Right ventricle myocardium inferior (tissue), 1 donor: ENCODE results near the gene CD36. TPM values are rescaled to one million over a fixed set of nuclear protein-coding genes. Genes with fewer than 3 reads are reported as not detected.
"Not testable (repeated sequence)": the region's sequence is repeated elsewhere in the genome, so short reads cannot be mapped to it uniquely, and the experiment has no call there.

ENCODE experiments used
- ATAC-seq: fragments of 200-7000 bp; cut with Tn5 transposase; one replicate; pipeline ENCODE4 v1.9.1; 2020; ENCODE audit warnings: mild to moderate bottlenecking, moderate library complexity
- DNase-seq: peaks from one replicate; pipeline ENCODE4 v3.0.0; 2021; ENCODE audit errors: missing footprints
- intact Hi-C: fragments of 100-400 bp; cut with DNase I; formaldehyde crosslinking; loops from one replicate; pipeline ENCODE4 v1.11.0; 2022
- total RNA-seq: library from RNA; stranded (reverse); fragmentation: NEBNext Ultra II Directional; extraction: Animal tissue kit (Norgen Biotek cat#: 25700); gene quantifications from one replicate; pipeline ENCODE4 v1.2.1, GENCODE V29; 2021
- donor health status: DM: no; HTN: yes; CAD: no; lungs with severe emphysema.

The CD36 gene
- total RNA-seq, 1 donor from 2014 or later: 1,230 TPM

DNA sequence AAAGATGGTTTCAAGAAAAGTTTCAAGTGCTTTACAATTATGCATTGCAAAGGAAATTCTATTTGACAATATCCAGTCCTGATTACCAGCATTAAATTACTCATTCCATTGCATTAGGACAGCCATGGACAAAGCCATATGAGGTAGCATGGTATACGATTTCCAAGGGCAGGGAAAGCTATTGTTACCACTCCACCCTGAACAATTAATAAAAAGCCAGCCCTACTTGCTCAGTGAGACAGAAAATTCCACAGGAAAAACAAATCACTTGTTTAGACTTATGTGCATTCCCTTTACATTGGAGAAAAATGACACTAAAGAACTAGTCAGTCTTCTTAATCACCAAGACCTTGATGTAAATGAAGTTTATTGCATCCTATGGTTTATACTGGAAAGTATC lies 5.6 kb downstream of the CD36 start:
- DNase-seq (no peak), ATAC-seq (no peak)
- intact Hi-C loops: no loop called here

DNA sequence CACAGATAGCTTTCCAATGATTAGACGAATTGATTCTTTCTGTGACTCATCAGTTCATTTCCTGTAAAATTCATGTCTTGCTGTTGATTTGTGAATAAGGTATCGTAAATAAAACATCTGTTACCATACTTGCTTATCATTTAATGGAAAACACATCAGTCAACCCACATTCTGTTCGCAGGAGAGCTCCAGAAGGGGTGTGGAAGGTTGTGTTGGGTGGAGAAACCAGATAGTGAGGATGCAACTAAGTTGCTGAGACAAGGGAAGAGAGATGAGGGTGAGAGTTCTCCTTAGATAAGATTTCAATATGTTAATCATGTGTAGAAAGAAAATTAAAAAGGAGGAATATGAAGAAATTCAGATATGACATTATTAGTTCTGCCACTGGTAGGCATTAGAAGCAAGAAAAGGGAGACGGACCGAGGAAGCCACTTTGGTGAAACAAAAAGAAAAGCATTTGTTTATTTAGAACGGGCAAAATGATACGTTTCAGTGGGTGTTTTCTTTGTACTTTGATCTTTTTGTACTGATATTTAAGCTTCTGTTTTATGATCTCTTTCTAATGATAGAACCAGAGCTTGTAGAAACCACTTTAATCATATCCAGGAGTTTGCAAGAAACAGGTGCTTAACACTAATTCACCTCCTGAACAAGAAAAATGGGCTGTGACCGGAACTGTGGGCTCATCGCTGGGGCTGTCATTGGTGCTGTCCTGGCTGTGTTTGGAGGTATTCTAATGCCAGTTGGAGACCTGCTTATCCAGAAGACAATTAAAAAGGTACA lies 7.8 kb downstream of the CD36 start:
- DNase-seq: no peak
- intact Hi-C loops: no loop called here
- no peak for ATAC-seq

DNA sequence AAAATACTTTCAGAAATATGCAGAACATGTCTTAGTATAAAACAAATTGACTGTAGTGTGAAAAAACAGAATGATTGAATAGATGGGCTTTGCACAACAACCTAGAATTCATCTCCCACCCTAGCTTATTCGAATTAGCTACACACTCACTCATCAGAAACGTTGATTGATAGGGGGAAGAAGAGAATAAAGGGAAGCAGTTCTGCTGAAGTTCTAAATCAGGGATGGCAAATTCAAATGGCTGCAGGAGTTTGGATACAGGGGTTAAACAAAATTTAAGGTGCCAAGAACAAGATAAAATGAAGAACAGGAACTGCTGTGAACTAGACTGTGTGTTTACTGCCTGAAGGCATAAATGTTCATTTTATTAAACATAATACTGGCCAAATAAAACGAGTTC lies 9.0 kb downstream of the CD36 start:
- intact Hi-C loops: no loop called here
- ATAC-seq: no peak

DNA sequence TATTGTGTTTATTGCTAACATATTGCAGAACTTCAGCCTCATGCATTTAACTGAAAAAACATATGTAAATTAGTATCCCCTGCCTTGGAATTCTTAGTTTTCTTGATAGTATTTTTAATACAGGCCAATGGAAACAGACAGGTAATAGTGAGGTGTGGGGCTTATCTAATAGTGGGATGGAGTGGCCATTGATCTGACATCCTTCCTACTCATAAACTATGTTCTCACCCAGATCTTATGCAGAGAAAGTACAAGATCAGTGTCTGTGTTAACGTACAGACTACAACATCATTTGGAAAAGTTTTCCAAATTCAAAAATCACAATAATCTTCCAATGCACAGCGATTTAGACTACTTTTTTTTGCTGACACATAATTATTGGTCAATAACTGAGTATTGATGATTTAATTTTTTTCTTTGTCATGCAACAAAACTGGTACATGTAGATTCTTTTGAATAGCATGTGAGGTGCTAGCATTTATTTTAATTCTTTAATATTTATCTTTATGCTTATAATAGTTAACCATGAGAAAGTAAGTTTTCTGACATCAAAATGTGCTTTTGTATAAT lies 9.7 kb downstream of the CD36 start:
- DNase-seq (no peak), ATAC-seq (no peak)
- intact Hi-C loops: no loop called here

More for the DNA sequence above, 9.0 kb downstream of the CD36 start:
- DNase-seq: no peak

DNA sequence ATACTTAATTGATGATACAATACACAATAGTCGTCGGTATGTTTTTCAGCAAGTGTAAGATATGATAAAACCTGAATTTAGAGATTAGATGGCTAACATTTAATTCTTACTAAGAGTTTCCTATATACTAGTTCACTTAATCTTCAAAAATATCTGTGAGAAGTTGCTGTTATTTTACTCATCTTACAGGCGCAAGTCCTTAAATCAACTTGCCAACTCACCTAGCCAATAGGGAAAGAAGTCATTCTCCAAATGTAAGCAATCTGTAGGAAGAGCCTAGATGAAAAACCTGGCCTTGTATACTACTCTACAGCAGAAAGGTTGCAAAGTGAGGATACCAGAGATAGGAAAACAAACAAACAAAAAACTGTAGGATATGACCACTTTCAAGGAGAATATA lies 10.6 kb downstream of the CD36 start:
- ATAC-seq (no peak), DNase-seq (no peak)
- intact Hi-C loops: no loop called here

DNA sequence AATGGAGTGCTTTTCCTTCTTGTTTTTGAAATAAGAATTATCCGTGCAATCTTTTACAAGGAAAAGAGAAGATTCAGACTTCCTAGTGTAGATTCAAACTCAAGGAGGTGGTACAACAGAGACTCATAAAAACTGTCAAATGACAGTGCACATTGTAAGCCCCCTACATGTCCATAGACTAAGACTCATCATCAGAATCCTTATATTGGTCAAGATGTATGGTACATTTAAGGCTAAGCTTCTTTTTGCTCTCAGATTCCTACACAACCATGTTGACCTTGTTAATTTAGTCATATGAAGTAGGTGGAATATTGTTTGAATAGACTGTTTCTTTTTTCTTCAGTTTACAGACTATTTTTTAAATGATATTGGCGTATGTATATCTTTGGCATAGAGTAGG lies 11.6 kb downstream of the CD36 start:
- ATAC-seq (no peak), DNase-seq (no peak)
- intact Hi-C loops: no loop called here

DNA sequence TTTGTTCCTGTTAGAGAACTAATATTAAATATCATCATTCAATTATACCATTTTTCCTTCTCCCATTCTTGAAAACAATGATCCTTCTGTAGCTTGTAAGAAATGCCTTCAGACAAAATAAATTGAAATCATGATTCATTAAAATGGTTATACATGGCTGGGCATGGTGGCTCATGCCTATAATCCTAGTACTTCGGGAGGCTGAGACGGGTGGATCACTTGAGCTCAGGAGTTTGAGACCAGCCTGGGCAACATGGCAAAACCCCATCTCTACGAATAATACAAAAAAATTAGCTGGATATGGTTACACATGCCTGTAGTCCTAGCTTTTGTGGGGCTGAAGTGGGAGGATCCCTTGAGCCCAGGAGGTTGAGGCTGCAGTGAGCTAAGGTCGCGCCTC lies 13.0 kb downstream of the CD36 start:
- intact Hi-C loops: no loop called here
- no peak for DNase-seq
- ATAC-seq: no peak

DNA sequence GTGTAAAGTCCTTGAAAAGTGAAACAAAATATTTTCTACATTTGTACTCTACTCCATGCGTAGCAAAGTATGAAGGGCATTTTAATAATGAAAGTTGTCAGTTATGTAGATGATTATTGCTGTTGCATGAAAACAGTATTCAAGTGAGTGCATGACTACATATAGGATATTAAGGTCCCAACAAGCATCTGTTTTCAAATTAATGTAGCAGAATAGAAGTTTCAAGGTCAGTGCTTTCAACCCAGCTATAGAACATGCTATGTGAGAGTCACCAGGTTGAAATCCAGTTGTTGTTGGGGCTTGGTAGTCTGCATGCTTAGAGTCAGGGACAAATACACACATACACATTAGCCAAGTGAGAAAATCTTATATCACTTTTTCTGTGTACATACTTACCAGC lies 14.8 kb downstream of the CD36 start:
- intact Hi-C loops: no loop called here
- ATAC-seq (no peak), DNase-seq (no peak)

DNA sequence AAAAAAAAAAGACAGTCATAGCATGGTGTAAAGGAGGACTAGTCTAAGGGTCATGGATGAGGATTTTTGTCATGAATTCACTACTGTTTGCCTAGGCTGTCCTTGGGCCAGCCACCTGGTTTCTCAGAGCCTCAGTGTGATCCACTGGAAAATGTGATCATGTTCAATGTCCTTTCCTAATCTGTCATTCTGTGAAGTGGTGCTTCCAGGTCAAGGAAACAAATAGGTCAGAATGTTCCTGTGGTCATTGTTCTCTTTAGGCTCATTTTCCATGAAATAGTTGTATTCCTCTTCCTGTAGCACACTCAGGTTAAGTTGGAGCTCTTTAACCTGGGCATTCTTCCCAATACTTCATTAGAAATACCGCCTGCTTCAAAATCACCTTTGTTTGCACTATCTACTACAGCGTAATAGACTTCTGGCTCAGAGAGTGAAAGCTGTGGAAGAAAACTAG lies 16.5 kb downstream of the CD36 start:
- ATAC-seq (peak; percentile 42), DNase-seq (no peak)
- intact Hi-C loops: loop anchor here (5.0 kb wide), 3 partner anchors 53 to 228 kb away; no protein-coding TSS in a partner anchor

DNA sequence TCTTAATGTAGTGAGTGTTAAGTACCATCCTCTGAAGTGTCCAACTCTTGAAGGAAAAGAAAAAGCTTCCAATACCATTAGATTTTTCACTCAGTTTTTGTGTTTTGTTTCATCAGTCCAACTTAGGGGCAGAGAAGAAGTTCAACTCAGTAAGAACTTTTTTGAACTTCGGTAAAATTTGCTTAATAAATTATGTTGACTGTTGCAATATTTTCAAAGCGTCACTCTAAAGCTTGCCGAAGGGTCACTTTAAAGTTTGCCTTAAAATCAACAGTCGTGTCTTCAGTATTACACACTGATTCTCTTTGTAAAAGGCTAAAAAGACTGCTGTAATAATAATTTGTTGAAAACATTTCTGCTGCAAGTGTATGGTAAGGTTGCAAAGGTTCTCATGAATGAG lies 17.6 kb downstream of the CD36 start:
- ATAC-seq (no peak), DNase-seq (no peak)
- intact Hi-C loops: loop anchor here (5.0 kb wide), 3 partner anchors 54 to 229 kb away; no protein-coding TSS in a partner anchor

DNA sequence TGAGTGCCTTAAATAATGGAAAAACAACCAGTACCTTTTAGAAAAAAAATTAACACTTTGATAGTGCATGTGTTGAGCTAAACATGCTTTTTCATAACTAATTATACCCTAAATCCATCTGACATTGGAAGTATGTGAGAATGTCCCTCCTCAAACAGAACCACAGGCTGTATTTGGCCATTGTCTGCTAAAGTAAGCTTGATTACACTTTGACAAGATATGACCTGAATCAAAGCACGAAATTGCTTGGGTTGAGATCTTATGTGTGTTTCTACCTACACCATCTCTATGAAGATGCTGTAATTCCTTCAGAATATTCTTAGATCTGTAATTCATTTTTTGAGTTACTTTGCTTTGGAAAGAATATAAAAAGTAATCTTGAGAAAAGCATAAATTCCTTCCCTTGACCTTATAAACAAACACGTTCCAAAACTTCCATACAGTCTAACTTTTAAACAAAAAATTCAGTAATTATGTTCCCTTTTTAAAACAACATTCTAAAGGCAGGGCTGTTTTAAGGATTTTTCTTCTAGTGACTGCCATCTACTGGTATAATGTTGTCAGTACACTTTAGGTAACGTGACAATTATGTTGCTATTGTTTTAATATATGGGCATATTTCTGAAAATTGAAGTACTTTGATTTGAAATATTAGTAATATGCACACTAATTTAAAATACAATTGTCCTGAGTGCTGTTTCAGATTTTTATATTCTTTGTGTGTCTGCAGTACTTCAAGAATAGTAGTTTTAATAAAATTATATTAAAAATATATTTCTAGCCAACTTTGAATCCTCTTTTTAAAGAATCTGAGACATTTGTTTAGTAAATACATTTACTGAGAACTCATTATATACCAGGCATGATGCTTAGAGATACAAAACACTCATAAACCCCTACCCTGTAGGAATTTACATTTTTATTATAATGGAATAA lies 20.9 kb downstream of the CD36 start:
- ATAC-seq (no peak), DNase-seq (no peak)
- intact Hi-C loops: loop anchor here (5.0 kb wide), 4 partner anchors 57 to 597 kb away; no protein-coding TSS in a partner anchor

DNA sequence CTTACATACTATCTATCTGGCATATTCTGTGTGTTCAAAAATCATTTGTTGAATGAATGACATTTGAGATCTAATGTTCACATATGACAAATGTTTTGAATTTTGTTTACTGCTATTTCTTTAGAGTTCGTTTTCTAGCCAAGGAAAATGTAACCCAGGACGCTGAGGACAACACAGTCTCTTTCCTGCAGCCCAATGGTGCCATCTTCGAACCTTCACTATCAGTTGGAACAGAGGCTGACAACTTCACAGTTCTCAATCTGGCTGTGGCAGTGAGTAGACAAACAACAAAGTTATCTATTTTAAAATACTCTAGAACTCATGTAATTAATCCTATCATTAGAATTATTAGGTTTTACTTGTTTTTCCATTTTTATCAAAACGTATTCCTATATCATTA lies 22.5 kb downstream of the CD36 start:
- intact Hi-C loops: loop anchor here (5.0 kb wide), 1 partner anchor 599 kb away; no protein-coding TSS in a partner anchor
- no peak for ATAC-seq
- DNase-seq: no peak

DNA sequence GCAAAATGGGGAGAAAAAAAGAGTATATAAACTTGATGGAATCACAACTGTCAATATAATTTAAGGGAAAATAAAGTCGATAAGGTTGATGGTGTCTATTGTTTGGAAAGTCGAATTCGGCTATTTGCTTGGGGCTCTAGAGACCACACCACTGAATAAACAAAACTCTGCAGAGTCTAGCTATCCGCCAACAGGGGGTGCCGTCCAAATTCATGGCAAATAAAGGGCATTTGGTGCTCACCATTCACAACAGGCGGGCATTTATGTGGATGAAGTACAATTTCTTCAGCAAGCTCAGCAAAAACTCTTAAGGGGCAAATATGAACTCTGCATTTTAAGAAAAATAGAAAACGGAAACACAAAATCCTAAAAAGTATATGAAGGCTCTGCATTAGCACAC lies 23.3 kb downstream of the CD36 start:
- no peak for DNase-seq
- ATAC-seq: no peak
- intact Hi-C loops: loop anchor here (5.0 kb wide), 1 partner anchor 599 kb away; no protein-coding TSS in a partner anchor

DNA sequence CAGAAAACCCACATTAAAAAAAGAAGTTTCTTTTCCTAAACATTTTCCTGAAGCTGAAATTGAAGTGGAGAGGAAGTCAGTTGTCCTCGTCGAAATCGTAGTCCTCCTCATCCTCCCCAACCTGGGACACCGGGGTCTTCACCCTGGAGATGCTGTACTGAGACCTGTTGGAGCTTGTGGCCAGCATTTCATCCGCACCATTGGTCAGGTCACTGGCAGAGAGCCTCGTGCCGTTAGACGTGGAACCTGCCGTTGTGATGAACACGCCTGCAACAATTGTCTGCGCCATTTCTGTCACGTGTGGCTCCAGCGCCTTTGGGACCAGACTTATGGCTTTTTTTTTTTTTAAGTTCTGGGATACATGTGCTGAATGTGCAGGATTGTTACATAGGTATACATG lies 23.8 kb downstream of the CD36 start:
- DNase-seq: no peak
- intact Hi-C loops: loop anchor here (5.0 kb wide), 1 partner anchor 600 kb away; no protein-coding TSS in a partner anchor

DNA sequence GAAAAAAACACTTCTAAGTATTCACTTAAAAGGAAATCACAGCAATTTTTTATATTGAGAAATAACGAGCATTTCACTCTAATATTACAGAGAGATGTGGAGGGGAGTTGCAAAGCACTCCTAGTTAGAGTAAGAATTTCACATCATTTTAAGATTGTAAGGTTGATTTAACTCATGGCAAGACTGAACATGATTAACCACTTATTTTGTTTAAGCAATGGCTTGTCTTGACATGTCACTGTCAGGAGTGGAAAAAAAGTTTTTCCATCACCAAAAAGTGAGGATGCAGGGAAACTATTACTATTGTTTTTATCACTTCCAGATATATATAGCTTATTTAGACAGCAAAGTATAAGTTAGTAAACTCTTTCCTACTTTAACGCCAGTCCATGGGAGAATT lies 27.1 kb downstream of the CD36 start:
- intact Hi-C loops: no loop called here
- ATAC-seq: no peak

More for the DNA sequence above, 23.8 kb downstream of the CD36 start:
- peak; percentile 30 for ATAC-seq

DNA sequence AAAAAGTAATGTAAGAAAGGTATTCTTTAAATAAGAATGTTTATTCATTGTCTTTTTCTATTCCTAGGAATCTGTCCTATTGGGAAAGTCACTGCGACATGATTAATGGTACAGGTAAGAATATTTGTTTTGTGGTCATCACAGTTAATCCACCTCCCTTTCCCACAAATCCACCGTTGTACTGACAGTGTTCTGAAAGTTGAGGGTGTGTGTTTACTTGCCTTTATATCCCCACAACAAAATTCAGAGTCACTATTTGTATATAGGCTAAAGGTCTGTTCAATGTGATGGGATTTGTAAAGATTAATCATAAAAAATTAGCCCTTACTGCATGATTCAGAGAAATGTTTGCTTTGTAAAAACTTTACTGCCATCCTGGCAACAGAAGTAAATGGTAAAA lies 27.9 kb downstream of the CD36 start:
- ATAC-seq: no peak
- intact Hi-C loops: no loop called here
- DNase-seq: no peak

More for the DNA sequence above, 27.1 kb downstream of the CD36 start:
- DNase-seq: no peak

DNA sequence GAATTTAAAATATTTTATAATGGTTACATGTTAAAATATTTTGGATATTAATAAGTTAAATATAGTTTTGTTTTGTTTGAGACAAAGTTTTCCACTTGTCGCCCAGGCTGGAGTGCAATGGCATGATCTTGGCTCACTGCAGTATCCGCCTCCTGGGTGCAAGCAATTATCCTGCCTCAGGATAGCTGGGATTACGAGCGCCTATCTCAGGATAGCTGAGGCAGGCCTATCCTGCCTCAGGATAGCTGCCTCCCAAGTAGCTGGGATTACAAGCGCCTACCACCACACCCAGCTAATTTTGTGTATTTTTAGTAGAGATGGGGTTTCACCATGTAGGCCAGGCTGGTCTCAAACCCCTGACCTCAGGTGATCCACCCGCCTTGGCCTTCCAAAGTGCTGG lies 30.9 kb downstream of the CD36 start:
- ATAC-seq, intact Hi-C loops, DNase-seq: not testable (repeated sequence)

DNA sequence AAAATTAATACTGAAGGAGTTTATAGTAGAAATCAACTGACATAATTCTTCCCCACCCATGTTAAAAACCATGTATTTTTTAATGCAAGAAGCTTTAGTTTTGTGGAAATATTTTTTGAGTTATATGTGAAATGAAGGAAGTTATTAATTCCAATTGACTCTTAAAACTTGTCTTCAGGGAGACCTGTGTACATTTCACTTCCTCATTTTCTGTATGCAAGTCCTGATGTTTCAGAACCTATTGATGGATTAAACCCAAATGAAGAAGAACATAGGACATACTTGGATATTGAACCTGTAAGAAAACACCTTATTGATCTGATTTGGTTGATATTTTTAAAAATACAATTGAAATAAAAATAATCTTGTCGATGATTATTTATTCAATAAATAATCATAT lies 33.3 kb downstream of the CD36 start:
- ATAC-seq (no peak), DNase-seq (no peak)
- intact Hi-C loops: no loop called here

DNA sequence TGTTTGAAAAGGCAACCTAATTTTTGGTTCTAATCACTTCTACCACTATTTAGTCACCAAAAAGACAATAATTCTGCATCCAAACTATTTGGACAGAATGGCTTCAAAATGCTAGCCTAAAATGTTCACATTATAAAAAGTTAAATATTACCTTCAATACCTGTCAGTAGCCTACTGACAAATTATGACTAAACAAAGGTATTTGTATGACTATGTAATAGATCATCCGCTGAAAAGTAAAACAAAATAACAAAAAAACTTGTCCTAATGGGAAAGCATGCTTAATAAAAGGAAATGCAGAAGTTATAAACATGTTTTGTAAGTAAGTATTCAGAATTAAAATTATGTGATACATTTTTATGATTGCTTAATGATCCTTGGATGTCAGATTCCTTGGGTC lies 36.6 kb downstream of the CD36 start:
- no peak for ATAC-seq
- DNase-seq: no peak
- intact Hi-C loops: no loop called here
